Tibial nerve (tissue), 4 donors: ENCODE data around the gene LETM1. TPM values are rescaled to one million over a fixed set of nuclear protein-coding genes. Genes with fewer than 3 reads are reported as not detected.
A peak's percentile ranks its signal among the peaks of the same experiment; 100 is the strongest.

Experiments used
- DNase-seq, 2 donors: peaks; one replicate each; pipeline ENCODE4 v3.0.0-alpha.2; 2019; ENCODE audit warnings: low spot score in 2 of 2
- H3K27ac ChIP-seq, 4 donors: fragments of 200-600 bp; sonication (generic) in 3 of 4; one replicate each; pipeline ENCODE4 v1.5.1; 2017 to 2019; ENCODE audit warnings: mild to moderate bottlenecking in 1 of 4
- H3K27me3 ChIP-seq, 2 donors: fragments of 200-600 bp; sonication (generic) in 1 of 2; one replicate each; pipeline versions ENCODE4 v1.5.1 to v1.6.0; 2017 to 2019
- H3K36me3 ChIP-seq, 3 donors: fragments of 200-600 bp; sonication (generic); one replicate each; pipeline ENCODE4 v1.5.1; 2018 to 2019
- H3K4me1 ChIP-seq, 4 donors: fragments of 200-600 bp; sonication (generic) in 3 of 4; one replicate each; pipeline ENCODE4 v1.5.1; 2017 to 2019
- H3K4me3 ChIP-seq, 4 donors: fragments of 200-600 bp; sonication (generic) in 3 of 4; one replicate each; pipeline ENCODE4 v1.5.1; 2017 to 2019; ENCODE audit warnings: mild to moderate bottlenecking in 1 of 4, moderate library complexity in 1 of 4
- H3K9me3 ChIP-seq, 4 donors: fragments of 200-600 bp; sonication (generic) in 3 of 4; one replicate each; pipeline ENCODE4 v1.5.1; 2017 to 2019
- EP300 ChIP-seq, 2 donors: sonication (generic); formaldehyde crosslinking; IDR thresholded peaks; one replicate each; pipeline ENCODE4 v1.6.1; 2017; ENCODE audit warnings: antibody characterized with exemption in 2 of 2, mild to moderate bottlenecking in 1 of 2
- POLR2A ChIP-seq, 2 donors: fragments of 450-650 bp; IDR thresholded peaks; one replicate each; pipeline ENCODE4 v1.6.1; 2017; ENCODE audit warnings: antibody characterized with exemption in 2 of 2, mild to moderate bottlenecking in 2 of 2, moderate library complexity in 2 of 2
- WGBS, 2 donors: methylation state at CpG; one replicate each; pipeline ENCODE4 v1.1.5; 2018; 5-methylcytosine and 5-hydroxymethylcytosine counted together
- total RNA-seq, 4 donors: library from RNA; depleted of rRNA; stranded (reverse); fragments of >200 nt; gene quantifications; one replicate each; pipeline ENCODE4 v1.1.0, GENCODE V29; 2016
- TF ChIP-seq, protein P1 (sequence below), 5 experiments: fragments of 200-600 bp in 3 of 5; fragments of 450-650 bp in 2 of 5; sonication (generic) in 3 of 5; IDR thresholded peaks; one replicate each; pipeline ENCODE4 v1.5.1; 2016 to 2019; ENCODE audit warnings: antibody characterized with exemption in 5 of 5, mild to moderate bottlenecking in 3 of 5, moderate library complexity in 2 of 5

Gene LETM1
- total RNA-seq, 4 donors from 2014 or later = 53.5 to 85.5 (median 68.6) TPM

- Histone ChIP-seq H3K36me3 (peaks cover 0 to 81% (median 8%) of the 10 kb centered on the region in 3 donors), H3K4me3 (no peak overlapping the region), H3K9me3 (no peaks in the 10 kb centered on the region), H3K27ac (no peak overlapping the region), H3K27me3 (no peaks in the 10 kb centered on the region), H3K4me1 (no peaks in the 10 kb centered on the region)
- 53 to 64% methylated on average over 9 of the region's 9 CpGs for whole genome bisulfite sequencing, 2 donors
- no peak for DNase-seq
- no peak for TF ChIP-seq EP300 (IDR thresholded peaks at IDR 0.05)
- no peak for TF ChIP-seq POLR2A (IDR thresholded peaks at IDR 0.05)
- TF ChIP-seq, protein P1, sequence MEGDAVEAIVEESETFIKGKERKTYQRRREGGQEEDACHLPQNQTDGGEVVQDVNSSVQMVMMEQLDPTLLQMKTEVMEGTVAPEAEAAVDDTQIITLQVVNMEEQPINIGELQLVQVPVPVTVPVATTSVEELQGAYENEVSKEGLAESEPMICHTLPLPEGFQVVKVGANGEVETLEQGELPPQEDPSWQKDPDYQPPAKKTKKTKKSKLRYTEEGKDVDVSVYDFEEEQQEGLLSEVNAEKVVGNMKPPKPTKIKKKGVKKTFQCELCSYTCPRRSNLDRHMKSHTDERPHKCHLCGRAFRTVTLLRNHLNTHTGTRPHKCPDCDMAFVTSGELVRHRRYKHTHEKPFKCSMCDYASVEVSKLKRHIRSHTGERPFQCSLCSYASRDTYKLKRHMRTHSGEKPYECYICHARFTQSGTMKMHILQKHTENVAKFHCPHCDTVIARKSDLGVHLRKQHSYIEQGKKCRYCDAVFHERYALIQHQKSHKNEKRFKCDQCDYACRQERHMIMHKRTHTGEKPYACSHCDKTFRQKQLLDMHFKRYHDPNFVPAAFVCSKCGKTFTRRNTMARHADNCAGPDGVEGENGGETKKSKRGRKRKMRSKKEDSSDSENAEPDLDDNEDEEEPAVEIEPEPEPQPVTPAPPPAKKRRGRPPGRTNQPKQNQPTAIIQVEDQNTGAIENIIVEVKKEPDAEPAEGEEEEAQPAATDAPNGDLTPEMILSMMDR (IDR thresholded peaks at IDR 0.05) = no peak
Observed at GRCh38 chr4:1813915-1814314, 42.0 kb downstream of the LETM1 start.

DNA sequence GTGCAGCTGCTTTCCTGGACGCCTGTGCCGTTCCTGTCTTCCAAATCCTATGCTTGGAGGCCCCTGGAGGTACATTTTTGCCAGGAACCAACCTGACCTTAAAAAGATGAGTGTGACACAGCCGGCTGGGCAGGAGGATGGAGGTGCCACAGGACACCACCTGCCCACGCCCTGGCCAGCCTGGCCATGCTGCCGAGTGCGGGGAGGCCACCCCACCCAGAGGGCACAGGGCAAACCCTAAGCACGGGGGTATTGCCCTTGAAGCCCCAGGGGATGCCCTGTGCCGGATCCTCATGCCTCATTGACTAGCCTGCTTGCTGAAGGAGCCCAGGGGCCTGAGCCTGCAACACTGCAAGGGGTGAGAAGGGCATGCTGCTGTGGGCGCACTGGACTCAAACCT lies 42.7 kb downstream of the LETM1 start:
- Histone ChIP-seq H3K9me3 (no peaks in the 10 kb centered on the region), H3K4me1 (no peaks in the 10 kb centered on the region), H3K36me3 (peaks cover 0 to 74% (median 8%) of the 10 kb centered on the region in 3 donors), H3K4me3 (no peak overlapping the region), H3K27ac (no peak overlapping the region), H3K27me3 (no peaks in the 10 kb centered on the region)
- TF ChIP-seq EP300 (IDR thresholded peaks at IDR 0.05) = no peak
- TF ChIP-seq POLR2A (IDR thresholded peaks at IDR 0.05) = no peak
- TF ChIP-seq, protein P1 (IDR thresholded peaks at IDR 0.05) = no peak
- DNase-seq = no peak
- 64 to 76% methylated on average over 8 to 9 of the region's 9 CpGs for WGBS, 2 donors

- 84 to 92% methylated on average over 11 of the region's 11 CpGs for WGBS, 2 donors
- Histone ChIP-seq H3K9me3 (no peaks in the 10 kb centered on the region), H3K27me3 (no peaks in the 10 kb centered on the region), H3K36me3 (peaks cover 0 to 69% (median 8%) of the 10 kb centered on the region in 3 donors), H3K4me1 (no peaks in the 10 kb centered on the region), H3K4me3 (no peak overlapping the region), H3K27ac (no peak overlapping the region)
- no peak for DNase-seq
- TF ChIP-seq, protein P1 (IDR thresholded peaks at IDR 0.05) = no peak
- TF ChIP-seq POLR2A (IDR thresholded peaks at IDR 0.05) (no peak), EP300 (IDR thresholded peaks at IDR 0.05) (no peak)
Observed at GRCh38 chr4:1812720-1813119, 43.2 kb downstream of the LETM1 start.

DNA sequence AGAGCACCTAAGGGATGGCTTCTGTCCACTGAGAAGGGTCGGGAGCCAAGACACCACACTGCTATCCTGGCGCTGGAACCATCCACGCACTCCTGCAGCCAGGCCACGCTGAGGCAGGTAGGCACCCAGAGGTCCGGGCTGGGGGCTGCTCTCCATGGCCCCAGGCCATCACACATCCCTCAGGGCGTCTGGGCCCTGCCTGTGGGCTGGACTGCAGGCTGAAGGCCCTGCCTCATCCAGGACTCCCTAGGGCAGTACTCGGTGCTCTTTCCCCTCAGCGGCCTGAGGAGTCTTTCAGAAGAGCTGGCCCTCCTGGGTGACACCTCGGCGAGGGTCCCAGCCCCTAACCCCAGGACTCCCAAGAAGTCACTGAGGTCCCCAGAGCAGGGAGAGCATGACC lies 45.2 kb downstream of the LETM1 start:
- Histone ChIP-seq H3K4me3 (no peak overlapping the region), H3K9me3 (no peaks in the 10 kb centered on the region), H3K4me1 (no peaks in the 10 kb centered on the region), H3K27ac (no peak overlapping the region), H3K27me3 (no peaks in the 10 kb centered on the region), H3K36me3 (peaks cover 0 to 49% (median 6%) of the 10 kb centered on the region in 3 donors)
- TF ChIP-seq EP300 (IDR thresholded peaks at IDR 0.05) (no peak), POLR2A (IDR thresholded peaks at IDR 0.05) (no peak)
- TF ChIP-seq, protein P1 (IDR thresholded peaks at IDR 0.05) = no peak
- WGBS, 2 donors = 60 to 89% methylated on average over 1 to 9 of the region's 10 CpGs
- DNase-seq = no peak

GRCh38 chr4:1809754-1810502 lies 46.0 kb downstream of the LETM1 start:
- Histone ChIP-seq H3K36me3 (peaks cover 0 to 41% (median 4%) of the 10 kb centered on the region in 3 donors), H3K27me3 (no peaks in the 10 kb centered on the region), H3K4me3 (no peak overlapping the region), H3K4me1 (no peaks in the 10 kb centered on the region), H3K27ac (no peak overlapping the region), H3K9me3 (no peaks in the 10 kb centered on the region)
- DNase-seq = peak in 1 of 2 donors; percentile 10
- TF ChIP-seq, protein P1 (IDR thresholded peaks at IDR 0.05) = peak; percentile 69 to 86 (median 74)
- TF ChIP-seq POLR2A (IDR thresholded peaks at IDR 0.05) (no peak), EP300 (IDR thresholded peaks at IDR 0.05) (no peak)
- 14 to 36% methylated on average over 9 to 11 of the region's 15 CpGs for WGBS, 2 donors
